ENCODE results near the gene MMP21.

Gene MMP21

GRCh38 chr10:125722811-125723210 lies 52.8 kb downstream of the MMP21 start:
- TF ChIP-seq GATA3 (IDR thresholded peaks at IDR 0.05; ENCODE audit: low read depth, low read length) (no peak), GATA2 (IDR thresholded peaks at IDR 0.05; ENCODE audit: low read depth, low read length) (no peak)

GRCh38 chr10:125721035-125721434 lies 54.6 kb downstream of the MMP21 start:
- no peak for TF ChIP-seq GATA3 (IDR thresholded peaks at IDR 0.05; ENCODE audit: low read depth, low read length)
- TF ChIP-seq GATA2 (IDR thresholded peaks at IDR 0.05; ENCODE audit: low read depth, low read length), result no peak

GRCh38 chr10:125720002-125720382 lies 55.6 kb downstream of the MMP21 start:
- TF ChIP-seq GATA2 (IDR thresholded peaks at IDR 0.05; ENCODE audit: low read depth, low read length), result no peak
- no peak for TF ChIP-seq GATA3 (IDR thresholded peaks at IDR 0.05; ENCODE audit: low read depth, low read length)

- no peak for TF ChIP-seq GATA2 (IDR thresholded peaks at IDR 0.05; ENCODE audit: low read depth, low read length)
- TF ChIP-seq GATA3 (IDR thresholded peaks at IDR 0.05; ENCODE audit: low read depth, low read length), result no peak
These were observed 56.2 kb downstream of the MMP21 start, which contains the start of gene EDRF1 for GRCh38 chr10:125719173-125720001. Gene EDRF1, plus strand, starts transcription at chr10:125719709. Its CDS starts 99 bp downstream, at chr10:125719808.

All from SH-SY5Y (cell line).